Kidney (tissue), 14 donors: Measurements from ENCODE around the gene ARHGAP40. TPM values are rescaled to one million over a fixed set of nuclear protein-coding genes. Genes with fewer than 3 reads are reported as not detected.

Source experiments
- DNase-seq, 5 donors: peaks; one replicate each; pipeline ENCODE4 v3.0.0-alpha.2; 2013 to 2020
- FAIRE-seq: peaks from 2 replicates; lab custom pipeline; 2012; peaks lifted over from hg19 to GRCh38; lab: Jason Lieb, UNC
- H3K27ac ChIP-seq, 2 donors: one replicate each; pipeline ENCODE4 v1.7.0; 2013; ENCODE audit warnings: low read depth in 2 of 2, low read length in 2 of 2, inconsistent platforms in 1 of 2
- H3K27me3 ChIP-seq: one replicate; pipeline ENCODE4 v1.7.1; 2013; ENCODE audit warnings: low read length, inconsistent platforms; ENCODE audit not compliant: control insufficient read depth, insufficient read depth
- H3K36me3 ChIP-seq, 3 donors: one replicate each; pipeline versions ENCODE4 v1.7.0 to v1.7.1; 2013; ENCODE audit warnings: low read length in 3 of 3, control low read depth in 1 of 3, inconsistent platforms in 1 of 3; ENCODE audit not compliant: insufficient read depth in 3 of 3, control insufficient read depth in 2 of 3
- H3K4me1 ChIP-seq, 3 donors: one replicate each; pipeline versions ENCODE4 v1.7.0 to v1.7.1; 2013; ENCODE audit warnings: low read length in 3 of 3, inconsistent platforms in 1 of 3, low read depth in 1 of 3; ENCODE audit not compliant: control insufficient read depth in 2 of 3, insufficient read depth in 2 of 3
- H3K4me3 ChIP-seq, 3 donors: one replicate each; pipeline versions ENCODE4 v1.7.0 to v1.8.1; 2013; ENCODE audit warnings: low read length in 3 of 3, control low read depth in 1 of 3, inconsistent platforms in 1 of 3
- H3K9ac ChIP-seq, 3 donors: one replicate each; pipeline versions ENCODE4 v1.7.0 to v1.7.1; 2013; ENCODE audit warnings: low read length in 3 of 3, control low read depth in 1 of 3, inconsistent platforms in 1 of 3
- H3K9me3 ChIP-seq, 3 donors: one replicate each; pipeline versions ENCODE4 v1.7.0 to v1.7.1; 2013; ENCODE audit warnings: low read length in 3 of 3, control low read depth in 1 of 3, inconsistent platforms in 1 of 3; ENCODE audit not compliant: control insufficient read depth in 2 of 3, insufficient read depth in 1 of 3
- intact Hi-C: fragments of 100-400 bp; cut with DNase I; formaldehyde crosslinking; loops from one replicate; pipeline ENCODE4 v1.11.1; 2022
- polyA plus RNA-seq: library from polyadenylated mRNA; stranded (reverse); fragments of 350-450 nt; fragmentation: Illumina TruSeq; extraction: RNeasy Lipid Tissue Mini Kit (QIAGEN cat#74804); gene quantifications from one replicate; pipeline ENCODE4 v1.2.3, GENCODE V29; 2014; ENCODE audit warnings: low read depth, low replicate concordance; ENCODE audit not compliant: insufficient read depth
- total RNA-seq: library from RNA; stranded (reverse); fragmentation: NEBNext Ultra II Directional; extraction: Animal tissue kit (Norgen Biotek cat#: 25700); gene quantifications from one replicate; pipeline ENCODE4 v1.2.1, GENCODE V29; 2021
- TF ChIP-seq, protein P1 (sequence below): IDR thresholded peaks from 3 replicates; pipeline ENCODE4 v1.5.1; 2012; ENCODE audit warnings: mild to moderate bottlenecking, moderate library complexity, borderline replicate concordance; ENCODE audit not compliant: insufficient read depth; ENCODE audit errors: extremely low read depth
- donor health status: control.
- donor health status: control.
- donor health status: control.
- donor health status: control.
- donor health status: control.
- donor health status: DM: yes; HTN: yes; CAD: no.
- donor health status: Normal renal cell carcinoma (clear cell type).

ARHGAP40 gene
- total and polyA plus RNA-seq, 2 donors from 2014 or later: 1.3 to 20.2 TPM

DNA sequence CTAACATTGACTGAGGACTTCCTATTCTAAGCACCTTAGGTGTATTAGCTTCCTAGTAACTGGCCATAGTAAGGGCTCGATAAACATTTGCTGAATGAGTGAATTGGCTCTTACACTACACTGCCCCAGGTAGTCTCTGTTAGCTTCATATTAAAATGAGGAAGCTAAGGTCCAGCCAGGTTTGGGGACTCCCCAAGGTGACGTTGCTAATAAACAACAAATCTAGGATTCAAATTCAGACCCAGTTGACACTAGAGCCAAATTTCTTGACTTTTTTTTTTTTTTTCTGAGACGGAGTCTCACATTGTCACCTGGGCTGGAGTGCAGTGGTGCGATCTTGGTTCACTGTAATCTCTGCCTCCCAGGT is 16.2 kb downstream of the ARHGAP40 start:
- Histone ChIP-seq H3K27me3 (no peaks in the 10 kb centered on the region), H3K9me3 (no peaks in the 10 kb centered on the region), H3K9ac (no peak overlapping the region), H3K4me1 (no peaks in the 10 kb centered on the region), H3K27ac (no peak overlapping the region), H3K36me3 (no peaks in the 10 kb centered on the region), H3K4me3 (no peak overlapping the region)
- DNase-seq (no peak), FAIRE-seq (no peak)
- TF ChIP-seq, protein P1, sequence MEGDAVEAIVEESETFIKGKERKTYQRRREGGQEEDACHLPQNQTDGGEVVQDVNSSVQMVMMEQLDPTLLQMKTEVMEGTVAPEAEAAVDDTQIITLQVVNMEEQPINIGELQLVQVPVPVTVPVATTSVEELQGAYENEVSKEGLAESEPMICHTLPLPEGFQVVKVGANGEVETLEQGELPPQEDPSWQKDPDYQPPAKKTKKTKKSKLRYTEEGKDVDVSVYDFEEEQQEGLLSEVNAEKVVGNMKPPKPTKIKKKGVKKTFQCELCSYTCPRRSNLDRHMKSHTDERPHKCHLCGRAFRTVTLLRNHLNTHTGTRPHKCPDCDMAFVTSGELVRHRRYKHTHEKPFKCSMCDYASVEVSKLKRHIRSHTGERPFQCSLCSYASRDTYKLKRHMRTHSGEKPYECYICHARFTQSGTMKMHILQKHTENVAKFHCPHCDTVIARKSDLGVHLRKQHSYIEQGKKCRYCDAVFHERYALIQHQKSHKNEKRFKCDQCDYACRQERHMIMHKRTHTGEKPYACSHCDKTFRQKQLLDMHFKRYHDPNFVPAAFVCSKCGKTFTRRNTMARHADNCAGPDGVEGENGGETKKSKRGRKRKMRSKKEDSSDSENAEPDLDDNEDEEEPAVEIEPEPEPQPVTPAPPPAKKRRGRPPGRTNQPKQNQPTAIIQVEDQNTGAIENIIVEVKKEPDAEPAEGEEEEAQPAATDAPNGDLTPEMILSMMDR: no peak
- intact Hi-C loops: no loop called here

DNA sequence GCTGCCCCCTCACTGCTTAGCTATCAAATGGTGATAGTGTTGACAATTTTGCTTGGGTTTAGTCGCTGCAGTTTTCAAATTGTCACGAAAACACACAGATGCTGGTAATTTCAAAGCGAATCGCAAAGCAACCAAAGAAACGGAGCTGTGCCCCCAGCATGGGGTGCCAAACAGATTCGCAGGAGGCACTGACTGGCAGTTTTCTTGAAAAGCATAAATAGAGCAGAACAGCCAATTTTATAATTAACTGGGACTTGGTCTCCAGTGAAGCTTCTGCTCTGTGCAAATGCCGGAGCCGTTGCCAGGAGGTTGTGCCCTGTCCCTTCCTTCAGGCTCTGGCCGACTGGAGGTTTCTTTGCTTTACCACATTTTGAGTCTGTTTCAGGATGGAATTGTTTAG is 18.8 kb downstream of the ARHGAP40 start:
- Histone ChIP-seq H3K4me1 (no peaks in the 10 kb centered on the region), H3K9me3 (no peaks in the 10 kb centered on the region), H3K9ac (no peak overlapping the region), H3K36me3 (no peaks in the 10 kb centered on the region), H3K27me3 (no peaks in the 10 kb centered on the region), H3K27ac (no peak overlapping the region), H3K4me3 (no peak overlapping the region)
- DNase-seq: no peak
- no peak for FAIRE-seq
- TF ChIP-seq, protein P1: no peak
- intact Hi-C loops: no loop called here

DNA sequence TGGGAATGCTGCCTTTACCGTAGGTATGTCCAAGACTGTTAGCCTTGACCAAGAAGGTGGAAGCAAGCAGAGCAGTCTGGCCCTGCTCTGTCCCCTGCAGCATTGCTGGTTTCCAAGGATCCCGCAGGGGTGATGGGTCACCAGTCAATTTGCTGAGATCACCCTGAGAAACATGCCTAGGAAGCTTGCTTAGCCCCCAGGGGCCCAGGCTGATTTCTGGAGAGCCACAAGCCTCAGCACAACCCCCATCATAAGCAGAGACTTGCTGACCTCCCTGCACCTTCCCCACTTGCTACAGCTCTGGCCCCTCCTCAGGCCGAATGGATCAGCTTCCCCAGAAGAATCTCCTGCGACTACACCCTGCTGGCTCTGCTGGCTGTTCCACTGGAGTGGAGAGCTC is 21.5 kb downstream of the ARHGAP40 start:
- intact Hi-C loops: no loop called here
- FAIRE-seq (no peak), DNase-seq (no peak)
- Histone ChIP-seq H3K9ac (no peak overlapping the region), H3K9me3 (no peaks in the 10 kb centered on the region), H3K4me1 (no peaks in the 10 kb centered on the region), H3K27ac (no peak overlapping the region), H3K4me3 (no peak overlapping the region), H3K27me3 (no peaks in the 10 kb centered on the region), H3K36me3 (no peaks in the 10 kb centered on the region)
- TF ChIP-seq, protein P1: no peak

DNA sequence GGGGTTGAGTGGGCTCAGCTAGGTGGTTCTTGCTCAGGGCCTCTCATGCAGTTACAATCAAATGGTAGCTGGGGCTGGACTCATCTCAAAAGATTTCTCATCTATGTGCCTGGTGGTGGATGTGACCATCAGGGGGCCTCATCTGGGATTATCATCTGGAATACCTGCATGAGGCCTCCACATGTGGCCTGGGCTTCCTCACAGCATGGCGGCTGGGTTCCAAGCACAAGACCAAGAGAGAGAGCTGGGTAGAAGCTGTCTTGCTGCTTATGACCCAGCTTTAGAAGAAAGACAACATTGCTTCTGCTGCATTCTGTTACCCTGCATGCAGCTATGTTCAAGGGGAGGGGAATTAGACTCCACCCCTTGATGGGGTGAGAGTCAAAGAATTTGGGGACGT is 22.5 kb downstream of the ARHGAP40 start:
- Histone ChIP-seq H3K9ac (no peak overlapping the region), H3K27me3 (no peaks in the 10 kb centered on the region), H3K4me3 (no peak overlapping the region), H3K36me3 (no peaks in the 10 kb centered on the region), H3K9me3 (no peaks in the 10 kb centered on the region), H3K4me1 (no peaks in the 10 kb centered on the region), H3K27ac (no peak overlapping the region)
- DNase-seq: no peak
- intact Hi-C loops: no loop called here
- TF ChIP-seq, protein P1: no peak
- no peak for FAIRE-seq
